Stimulated activated naive CD4-positive, alpha-beta T cell treated with Interleukin-2 at 50 U/mL for 16 hours (primary cell): ENCODE results near the gene OR4F17.
"Not testable (repeated sequence)": the region's sequence is repeated elsewhere in the genome, so short reads cannot be mapped to it uniquely, and the experiment has no call there.

Source experiments
- DNase-seq: peaks from one replicate; lab custom pipeline; 2025; lab: John Stamatoyannopoulos, UW

Gene OR4F17, protein sequence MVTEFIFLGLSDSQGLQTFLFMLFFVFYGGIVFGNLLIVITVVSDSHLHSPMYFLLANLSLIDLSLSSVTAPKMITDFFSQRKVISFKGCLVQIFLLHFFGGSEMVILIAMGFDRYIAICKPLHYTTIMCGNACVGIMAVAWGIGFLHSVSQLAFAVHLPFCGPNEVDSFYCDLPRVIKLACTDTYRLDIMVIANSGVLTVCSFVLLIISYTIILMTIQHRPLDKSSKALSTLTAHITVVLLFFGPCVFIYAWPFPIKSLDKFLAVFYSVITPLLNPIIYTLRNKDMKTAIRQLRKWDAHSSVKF

DNA sequence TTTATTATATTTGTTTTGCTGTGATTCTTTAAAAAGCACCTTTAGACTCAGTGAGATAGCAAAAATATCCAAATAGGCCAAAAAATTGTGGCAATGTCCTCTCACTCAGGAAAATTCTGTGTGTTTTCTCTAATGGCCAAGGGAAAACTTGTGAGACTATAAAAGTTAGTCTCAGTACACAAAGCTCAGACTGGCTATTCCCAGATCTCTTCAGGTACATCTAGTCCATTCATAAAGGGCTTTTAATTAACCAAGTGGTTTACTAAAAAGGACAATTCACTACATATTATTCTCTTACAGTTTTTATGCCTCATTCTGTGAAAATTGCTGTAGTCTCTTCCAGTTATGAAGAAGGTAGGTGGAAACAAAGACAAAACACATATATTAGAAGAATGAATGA is at the start of gene OR4F17:
OR4F17 (plus strand) TSS at position 301 of the 400 bp plus-strand sequence. CDS start 3,575 bp downstream, outside the sequence.
- not testable (repeated sequence) for DNase-seq

DNA sequence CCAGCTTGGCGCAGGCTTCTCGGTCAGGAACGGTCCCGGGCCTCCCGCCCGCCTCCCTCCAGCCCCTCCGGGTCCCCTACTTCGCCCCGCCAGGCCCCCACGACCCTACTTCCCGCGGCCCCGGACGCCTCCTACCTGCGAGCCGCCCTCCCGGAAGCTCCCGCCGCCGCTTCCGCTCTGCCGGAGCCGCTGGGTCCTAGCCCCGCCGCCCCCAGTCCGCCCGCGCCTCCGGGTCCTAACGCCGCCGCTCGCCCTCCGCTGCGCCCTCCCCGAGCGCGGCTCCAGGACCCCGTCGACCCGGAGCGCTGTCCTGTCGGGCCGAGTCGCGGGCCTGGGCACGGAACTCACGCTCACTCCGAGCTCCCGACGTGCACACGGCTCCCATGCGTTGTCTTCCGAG is 36.1 kb upstream of the OR4F17 start:
- not testable (repeated sequence) for DNase-seq

DNA sequence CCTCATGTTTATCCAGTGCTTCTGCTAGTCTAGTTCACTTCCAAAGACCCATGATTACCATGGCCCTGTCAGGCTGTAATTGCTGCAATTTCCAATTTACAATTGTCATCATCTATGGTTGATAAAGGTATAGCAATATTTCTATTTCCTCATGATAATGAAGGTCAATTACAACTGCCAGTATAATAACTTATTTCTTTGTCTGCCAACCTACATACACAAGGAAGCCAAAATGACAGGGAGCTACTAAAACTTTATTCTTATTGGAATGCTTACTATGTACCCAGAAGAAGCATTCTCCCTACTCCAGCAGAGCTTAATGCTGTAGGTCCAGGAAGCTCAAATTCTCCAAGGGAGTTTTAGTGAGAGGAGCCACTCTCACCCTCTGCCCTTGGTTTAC is 24.0 kb upstream of the OR4F17 start:
- DNase-seq = not testable (repeated sequence)

DNA sequence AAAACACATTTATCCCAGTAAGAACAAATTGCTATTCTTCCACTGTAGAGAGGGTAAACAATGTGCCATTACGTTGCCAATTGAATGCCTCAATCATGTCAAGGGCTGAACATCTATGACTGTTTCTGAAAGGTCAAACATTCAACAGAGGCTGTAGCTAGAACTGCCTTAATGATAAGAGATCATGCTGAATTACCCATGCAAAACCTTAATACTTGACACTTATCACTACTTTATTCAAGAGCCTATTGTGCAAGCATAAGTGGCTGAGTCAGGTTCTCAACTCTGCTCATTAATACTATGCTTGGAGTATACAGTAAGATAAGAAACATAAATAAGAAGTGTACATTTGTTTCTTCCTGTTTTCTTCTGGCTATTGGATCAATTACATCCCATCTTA is 23.3 kb upstream of the OR4F17 start:
- DNase-seq = not testable (repeated sequence)

DNA sequence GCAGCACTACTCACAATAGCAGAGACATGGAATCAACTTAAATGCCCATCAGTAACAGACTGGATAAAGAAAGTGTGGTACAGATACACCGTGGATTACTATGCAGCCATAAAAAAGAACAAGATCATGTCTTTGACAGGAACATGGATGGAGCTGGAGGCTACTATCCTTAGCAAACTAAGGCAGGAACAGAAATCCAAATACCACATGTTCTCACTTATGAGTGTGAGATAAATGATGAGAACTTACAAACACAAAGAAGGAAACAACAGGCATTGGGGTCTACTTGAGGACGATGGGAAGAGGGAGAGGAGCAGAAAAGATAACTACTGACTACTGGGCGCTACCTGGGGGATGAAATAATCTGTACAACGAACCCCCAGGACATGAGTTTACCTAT is 16.2 kb upstream of the OR4F17 start:
- not testable (repeated sequence) for DNase-seq

DNA sequence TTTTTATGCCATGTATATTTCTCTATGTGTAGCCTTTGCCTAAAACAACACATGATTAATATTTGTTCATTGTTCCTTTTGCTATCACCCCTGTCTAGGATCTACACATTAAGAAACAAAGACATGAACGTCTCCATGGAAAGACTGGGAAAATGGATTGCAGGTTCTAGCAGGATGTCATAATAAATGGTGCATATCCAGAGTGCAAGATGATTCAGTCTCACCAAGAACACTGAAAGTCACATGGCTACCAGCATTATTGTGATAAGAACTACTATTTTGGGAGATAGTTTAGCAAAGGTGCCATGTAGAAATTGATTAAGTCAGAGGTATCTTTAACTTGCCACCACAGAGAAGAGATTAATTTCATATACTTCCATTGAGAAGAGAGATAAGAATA is 12.1 kb upstream of the OR4F17 start:
- DNase-seq = not testable (repeated sequence)

DNA sequence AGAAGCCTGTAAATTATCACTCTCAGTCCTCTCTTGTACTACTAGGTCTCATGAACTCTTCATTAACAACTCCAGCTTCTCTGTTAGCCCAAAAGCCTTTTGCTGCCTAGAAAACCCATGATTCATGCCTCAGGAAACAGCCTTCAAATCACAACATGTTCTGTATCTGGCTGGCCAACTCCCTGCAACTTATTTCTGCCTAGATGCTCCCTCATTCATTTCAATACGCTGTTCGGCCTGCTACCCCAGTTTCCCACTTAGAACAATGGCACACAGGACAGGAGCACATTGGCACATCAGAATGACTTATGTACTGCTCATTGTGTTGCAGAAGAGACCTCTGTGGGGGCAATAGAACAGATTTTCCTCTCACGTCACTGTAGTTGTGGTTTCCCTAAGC is 9.3 kb upstream of the OR4F17 start:
- not testable (repeated sequence) for DNase-seq

DNA sequence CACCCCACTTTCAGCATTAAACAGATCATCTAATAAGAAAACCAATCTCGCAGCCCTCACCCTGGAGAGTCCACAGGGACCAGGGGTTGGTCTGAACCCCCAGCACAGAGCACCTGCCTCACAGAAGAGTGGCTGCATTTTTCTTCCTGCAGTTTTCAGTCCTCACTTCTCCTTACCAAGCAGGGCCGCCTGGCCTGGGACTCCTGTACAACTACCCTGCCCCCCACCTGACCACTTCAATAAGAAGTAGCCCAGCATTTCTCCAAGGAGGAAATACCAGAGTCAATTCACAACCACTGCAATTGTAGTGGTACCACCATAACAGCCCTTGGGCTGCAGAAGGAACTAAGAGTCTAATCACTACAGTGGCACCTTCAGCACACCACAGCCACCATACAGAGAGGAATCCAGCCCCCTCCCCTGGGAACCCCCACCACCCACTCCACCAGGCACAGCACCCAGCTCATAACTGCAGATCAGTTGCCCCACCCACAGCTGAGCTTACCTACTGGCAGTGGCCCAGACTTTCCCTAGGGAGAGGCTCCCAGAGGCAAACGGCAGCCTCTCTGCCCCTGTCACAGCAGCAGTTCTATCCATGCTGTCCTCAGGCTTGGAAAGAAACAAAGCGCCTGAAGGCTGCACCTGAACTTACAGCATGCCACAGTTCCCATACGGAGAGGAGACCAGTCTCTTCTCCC is 13.7 kb downstream of the OR4F17 start:
- DNase-seq = not testable (repeated sequence)
